Stimulated activated effector memory CD8-positive, alpha-beta T cell treated with anti-CD3 and anti-CD28 coated beads, Interleukin-12 subunit alpha, Interleukin-12 subunit beta, amount 100 ng/mL, for 72 hours (primary cell): Measurements from ENCODE around the gene ZNF705A.
"Not testable (repeated sequence)": the region's sequence is repeated elsewhere in the genome, so short reads cannot be mapped to it uniquely, and the experiment has no call there.

Source experiments
- ATAC-seq: fragments of 150-1000 bp; cut with Tn5 transposase; 2 replicates; pipeline ENCODE4 v1.10.0; 2021
- DNase-seq, 2 donors: peaks; one replicate each; pipeline ENCODE4 v3.0.0; 2021 to 2022; ENCODE audit warnings: low spot score in 2 of 2
- H3K27ac Mint-ChIP-seq: one replicate; pipeline ENCODE4 v1.8.0; 2022; ENCODE audit warnings: mild to moderate bottlenecking, mixed read lengths
- H3K36me3 Mint-ChIP-seq: one replicate; pipeline ENCODE4 v1.8.0; 2022; ENCODE audit warnings: mild to moderate bottlenecking, mixed read lengths
- H3K4me1 Mint-ChIP-seq: one replicate; pipeline ENCODE4 v1.8.0; 2022; ENCODE audit warnings: mixed read lengths
- H3K4me3 Mint-ChIP-seq: one replicate; pipeline ENCODE4 v1.8.0; 2022; ENCODE audit warnings: mild to moderate bottlenecking, mixed read lengths
- H3K9me3 Mint-ChIP-seq: one replicate; pipeline ENCODE4 v1.8.0; 2022; ENCODE audit warnings: mixed read lengths

ZNF705A gene

GRCh38 chr12:8226355-8226754, 69.5 kb downstream of the ZNF705A start:
- H3K36me3 Mint-ChIP-seq, result no peaks in the 10 kb centered on the region
- no peaks in the 10 kb centered on the region for H3K9me3 Mint-ChIP-seq
- H3K4me1 Mint-ChIP-seq, result peaks cover 4% of the 10 kb centered on the region
- peak overlapping the region; percentile 65 for H3K4me3 Mint-ChIP-seq
- no peak for DNase-seq
- ATAC-seq, result no peak
- H3K27ac Mint-ChIP-seq, result no peak overlapping the region

DNA sequence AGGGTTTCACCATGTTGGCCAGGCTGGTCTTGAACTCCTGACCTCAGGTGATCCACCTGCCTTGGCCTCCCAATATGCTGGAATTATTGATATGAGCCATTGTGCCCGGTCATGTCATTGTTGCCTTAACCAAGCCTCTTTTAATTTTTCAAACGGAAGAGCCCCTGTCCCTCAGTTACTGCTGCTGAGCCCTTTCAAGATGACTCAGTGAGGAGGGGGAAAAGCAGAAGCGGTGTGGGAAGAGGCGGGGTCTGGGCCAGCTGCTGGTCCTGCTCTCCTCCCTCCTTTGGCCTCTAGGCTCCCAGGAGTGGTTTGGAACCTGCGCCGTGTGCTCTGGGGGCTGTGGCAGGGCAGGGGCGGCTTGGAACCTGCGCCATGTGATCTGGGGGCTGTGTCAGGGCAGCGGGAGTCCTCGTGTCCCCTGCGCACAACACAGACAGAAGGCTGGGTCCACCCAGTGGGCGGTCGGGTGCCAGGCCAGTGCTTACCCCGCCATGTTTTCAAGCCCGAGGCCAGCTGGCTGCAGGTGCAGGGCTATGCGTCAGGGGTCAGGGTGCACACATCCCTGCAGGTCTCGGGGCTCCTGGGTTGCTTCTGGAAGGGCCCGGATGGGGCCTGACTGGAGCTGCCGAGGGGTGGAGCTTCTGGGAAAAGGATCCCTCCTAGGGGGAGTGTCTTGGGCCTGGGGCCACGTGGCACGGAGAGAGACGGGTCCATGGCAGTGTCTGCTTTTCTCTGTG, 70.3 kb downstream of the ZNF705A start, which contains the start of gene FAM90A1:
TSS of gene FAM90A1 (minus strand) at position 627 of the 740 bp plus-strand sequence. CDS start 2,786 bp downstream, outside the sequence.
- Mint-ChIP-seq H3K4me3 (peak within 1 kb of the TSS; percentile 65), H3K27ac (peak within 1 kb of the TSS; percentile 40), H3K4me1 (peaks cover 12% of the 10 kb centered on the region)
- not testable (repeated sequence) for H3K9me3 Mint-ChIP-seq, H3K36me3 Mint-ChIP-seq, ATAC-seq, DNase-seq

- peak in 1 of 2 donors; percentile 65 for DNase-seq
- not testable (repeated sequence) for H3K9me3 Mint-ChIP-seq, H3K36me3 Mint-ChIP-seq, ATAC-seq
- Mint-ChIP-seq H3K27ac (peak overlapping the region; percentile 40), H3K4me3 (peak overlapping the region; percentile 65), H3K4me1 (peaks cover 12% of the 10 kb centered on the region)
Measured at GRCh38 chr12:8227732-8228077, 70.9 kb downstream of the ZNF705A start.

- DNase-seq, H3K36me3 Mint-ChIP-seq, H3K9me3 Mint-ChIP-seq, ATAC-seq, H3K4me3 Mint-ChIP-seq, H3K27ac Mint-ChIP-seq: not testable (repeated sequence)
- peaks cover 12% of the 10 kb centered on the region for H3K4me1 Mint-ChIP-seq
Measured at GRCh38 chr12:8228607-8229006, 71.8 kb downstream of the ZNF705A start.

DNA sequence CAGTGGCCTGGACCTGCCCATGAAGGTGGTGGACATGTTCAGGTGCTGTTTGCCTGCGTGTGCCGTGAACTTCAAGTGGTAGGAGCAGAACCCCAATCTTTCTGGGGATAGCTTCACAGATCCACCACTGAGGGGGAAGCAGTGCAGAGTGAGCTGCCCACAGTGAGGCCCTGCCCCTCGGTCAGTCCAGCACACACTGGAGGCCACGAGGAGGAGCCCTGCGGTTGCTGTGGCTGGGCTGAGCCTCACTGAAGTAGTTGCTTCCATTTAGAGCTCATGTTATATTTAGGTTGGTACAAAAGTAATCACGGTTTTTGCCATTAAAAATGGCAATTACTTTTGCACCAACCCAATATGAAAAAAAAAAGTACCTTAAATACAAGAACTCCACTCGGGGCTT, 72.7 kb downstream of the ZNF705A start:
- H3K27ac Mint-ChIP-seq, ATAC-seq, H3K4me3 Mint-ChIP-seq, H3K9me3 Mint-ChIP-seq, DNase-seq, H3K36me3 Mint-ChIP-seq: not testable (repeated sequence)
- peaks cover 12% of the 10 kb centered on the region for H3K4me1 Mint-ChIP-seq
